H1 (cell line): ENCODE measurements around the gene HTATIP2. TPM values are rescaled to one million over a fixed set of nuclear protein-coding genes. Genes with fewer than 3 reads are reported as not detected.

Experiments
- CTCF ChIA-PET: fragments of 300-600 bp; sonication (Branson Sonifier 250); formaldehyde crosslinking; loops from one replicate; lab custom pipeline; 2021; ENCODE audit not compliant: partially characterized antibody; lab: Charles Lee
- POLR2A ChIA-PET: fragments of 300-600 bp; sonication (Branson Sonifier 250); formaldehyde crosslinking; loops from one replicate; lab custom pipeline; 2021; ENCODE audit warnings: inconsistent platforms; ENCODE audit not compliant: partially characterized antibody; lab: Charles Lee
- DNase-seq, 2 experiments: peaks; one replicate each; pipeline versions ENCODE4 v3.0.0 to v3.0.0-alpha.2; 2010 to 2022; ENCODE audit warnings: low spot score in 2 of 2, low read depth in 1 of 2, mixed read lengths in 1 of 2
- FAIRE-seq: peaks from 2 replicates; lab custom pipeline; 2011; peaks lifted over from hg19 to GRCh38; lab: Jason Lieb, UNC
- H2AFZ ChIP-seq: 2 replicates; pipeline ENCODE4 v1.8.1; 2012; ENCODE audit warnings: low read length, inconsistent platforms
- H2AK5ac ChIP-seq: 2 replicates; pipeline ENCODE4 v1.6.1; 2013; ENCODE audit warnings: low read depth, low read length
- H2BK120ac ChIP-seq: replicated peaks from 2 replicates; pipeline ENCODE3; 2013; ENCODE audit warnings: low read depth, low read length, inconsistent platforms
- H2BK12ac ChIP-seq: 2 replicates; pipeline ENCODE4 v1.6.1; 2013; ENCODE audit warnings: low read depth, low read length
- H2BK15ac ChIP-seq: 2 replicates; pipeline ENCODE4 v1.6.1; 2013; ENCODE audit warnings: low read length
- H2BK20ac ChIP-seq: 2 replicates; pipeline ENCODE4 v1.6.1; 2013; ENCODE audit warnings: low read length
- H2BK5ac ChIP-seq: 2 replicates; pipeline ENCODE4 v1.6.1; 2013; ENCODE audit warnings: low read depth, low read length
- H3K14ac ChIP-seq: 2 replicates; pipeline ENCODE4 v1.6.1; 2013; ENCODE audit warnings: inconsistent platforms; ENCODE audit not compliant: insufficient read length
- H3K18ac ChIP-seq: 2 replicates; pipeline ENCODE4 v1.6.1; 2013; ENCODE audit warnings: low read length; ENCODE audit errors: extremely low read depth
- H3K23ac ChIP-seq: 2 replicates; pipeline ENCODE4 v1.6.1; 2013; ENCODE audit warnings: inconsistent platforms; ENCODE audit not compliant: insufficient read length
- H3K23me2 ChIP-seq: 2 replicates; pipeline ENCODE4 v1.6.1; 2013; ENCODE audit warnings: low read depth, low read length
- H3K27ac ChIP-seq: 2 replicates; pipeline ENCODE4 v1.6.1; 2011; ENCODE audit warnings: low read depth, low read length, inconsistent platforms
- H3K27me3 ChIP-seq, 4 experiments: replicated peaks in 1 of 4; 1 replicate in 1 of 4; 2 replicates in 3 of 4; pipeline versions ENCODE4 v1.6.1 to v1.8.1; 2011 to 2013; ENCODE audit warnings: low read length in 3 of 4, mild to moderate bottlenecking in 3 of 4, inconsistent platforms in 2 of 4, mixed read lengths in 2 of 4, moderate library complexity in 1 of 4; ENCODE audit not compliant: control insufficient read depth in 3 of 4, insufficient read depth in 3 of 4; ENCODE audit errors: extremely low read depth in 1 of 4
- H3K36me3 ChIP-seq, 4 experiments: 2 replicates each; pipeline versions ENCODE4 v1.6.1 to v1.8.1; 2011 to 2013; ENCODE audit warnings: mild to moderate bottlenecking in 4 of 4, low read length in 3 of 4, moderate library complexity in 2 of 4, control low read depth in 1 of 4, inconsistent platforms in 1 of 4; ENCODE audit not compliant: insufficient read depth in 4 of 4, control insufficient read depth in 2 of 4
- H3K4ac ChIP-seq: replicated peaks from 2 replicates; pipeline ENCODE3; 2013; ENCODE audit warnings: low read length, low read depth, mixed read lengths, inconsistent platforms; ENCODE audit not compliant: insufficient read length
- H3K4me1 ChIP-seq, 4 experiments: replicated peaks in 1 of 4; 1 replicate in 1 of 4; 2 replicates in 3 of 4; pipeline versions ENCODE4 v1.6.1 to v1.8.1; 2011 to 2013; ENCODE audit warnings: low read length in 3 of 4, inconsistent platforms in 2 of 4, mixed read lengths in 1 of 4; ENCODE audit not compliant: insufficient read depth in 4 of 4, control insufficient read depth in 3 of 4
- H3K4me2 ChIP-seq, 2 experiments: 2 replicates each; pipeline versions ENCODE4 v1.6.1 to v1.8.1; 2011 to 2013; ENCODE audit warnings: low read depth in 2 of 2, low read length in 2 of 2, control low read depth in 1 of 2, inconsistent platforms in 1 of 2, mild to moderate bottlenecking in 1 of 2; ENCODE audit not compliant: insufficient read depth in 1 of 2
- H3K4me3 ChIP-seq, 4 experiments: fragments of 200-600, 300-600 bp in 1 of 4; sonication (generic), shearing (Covaris generic), sonication (Bioruptor Twin) in 1 of 4; 2 replicates each; pipeline versions ENCODE4 v1.5.1 to v1.8.1; 2011 to 2016; ENCODE audit warnings: low read length in 4 of 4, low read depth in 3 of 4, control low read depth in 2 of 4, inconsistent platforms in 2 of 4, mild to moderate bottlenecking in 2 of 4, mixed read lengths in 1 of 4, moderate library complexity in 1 of 4; ENCODE audit not compliant: insufficient read depth in 2 of 4; ENCODE audit errors: extremely low read depth in 1 of 4
- H3K56ac ChIP-seq: replicated peaks from 2 replicates; pipeline ENCODE3; 2013; ENCODE audit warnings: low read depth, mild to moderate bottlenecking, mixed read lengths, low read length, inconsistent platforms; ENCODE audit not compliant: insufficient read length
- H3K79me1 ChIP-seq: 2 replicates; pipeline ENCODE4 v1.6.1; 2013; ENCODE audit warnings: low read depth, low read length, control low read depth
- H3K79me2 ChIP-seq, 2 experiments: 2 replicates each; pipeline versions ENCODE4 v1.6.1 to v1.8.1; 2012 to 2013; ENCODE audit warnings: low read length in 2 of 2, mild to moderate bottlenecking in 2 of 2, inconsistent platforms in 1 of 2; ENCODE audit not compliant: insufficient read depth in 2 of 2, control insufficient read depth in 1 of 2
- H3K9ac ChIP-seq, 4 experiments: replicated peaks in 1 of 4; 1 replicate in 1 of 4; 2 replicates in 3 of 4; pipeline versions ENCODE4 v1.6.1 to v1.8.1; 2011 to 2013; ENCODE audit warnings: low read depth in 3 of 4, low read length in 3 of 4, control low read depth in 2 of 4, mild to moderate bottlenecking in 2 of 4, moderate library complexity in 2 of 4, inconsistent platforms in 1 of 4; ENCODE audit errors: extremely low read depth in 1 of 4
- H3K9me3 ChIP-seq, 2 experiments: 2 replicates each; pipeline versions ENCODE4 v1.6.1 to v1.8.1; 2012 to 2013; ENCODE audit warnings: mild to moderate bottlenecking in 2 of 2, moderate library complexity in 2 of 2, control low read depth in 1 of 2, inconsistent platforms in 1 of 2, low read depth in 1 of 2, low read length in 1 of 2, mixed read lengths in 1 of 2; ENCODE audit not compliant: insufficient read depth in 2 of 2
- H4K20me1 ChIP-seq, 2 experiments: replicated peaks in 1 of 2; 2 replicates each; pipeline versions ENCODE3 to v1.8.1; 2011 to 2013; ENCODE audit warnings: inconsistent platforms in 2 of 2, low read length in 2 of 2, mild to moderate bottlenecking in 1 of 2; ENCODE audit not compliant: insufficient read depth in 2 of 2, control insufficient read depth in 1 of 2
- H4K5ac ChIP-seq: 2 replicates; pipeline ENCODE4 v1.6.1; 2013; ENCODE audit warnings: low read length, low read depth, mixed read lengths, inconsistent platforms; ENCODE audit not compliant: insufficient read length
- H4K8ac ChIP-seq: 2 replicates; pipeline ENCODE4 v1.8.0; 2013; ENCODE audit warnings: mild to moderate bottlenecking, moderate library complexity, low read length, inconsistent platforms; ENCODE audit not compliant: insufficient read depth; ENCODE audit errors: extremely low read depth
- H4K91ac ChIP-seq: replicated peaks from 2 replicates; pipeline ENCODE3; 2013; ENCODE audit warnings: low read length, mixed read lengths, inconsistent platforms; ENCODE audit not compliant: insufficient read length
- CHD2 ChIP-seq: IDR thresholded peaks from 2 replicates; pipeline ENCODE4 v1.6.1; 2012; ENCODE audit warnings: low read length, improper control_type of control experiment
- HDAC2 ChIP-seq, 2 experiments: fragments of 300-600 bp in 1 of 2; sonication (generic) in 1 of 2; IDR thresholded peaks; 2 replicates each; pipeline ENCODE4 v1.6.1; 2011 to 2012; ENCODE audit warnings: low read depth in 2 of 2, low read length in 2 of 2, mild to moderate bottlenecking in 2 of 2, moderate library complexity in 2 of 2, borderline replicate concordance in 1 of 2, inconsistent platforms in 1 of 2
- KDM1A ChIP-seq: fragments of 200-600, 300-600 bp; sonication (generic); IDR thresholded peaks from 2 replicates; pipeline ENCODE4 v1.7.1; 2016; ENCODE audit warnings: mild to moderate bottlenecking, low read length, borderline replicate concordance
- PHF8 ChIP-seq: fragments of 200-600 bp; sonication (generic); conservative IDR thresholded peaks from 2 replicates; pipeline ENCODE4 v1.7.1; 2012; ENCODE audit warnings: low read depth, mild to moderate bottlenecking, inconsistent platforms, low read length, moderate library complexity
- RBBP5 ChIP-seq: IDR thresholded peaks from 2 replicates; pipeline ENCODE4 v1.7.1; 2012; ENCODE audit warnings: low read depth, mild to moderate bottlenecking, inconsistent platforms, low read length, moderate library complexity, borderline replicate concordance
- SIRT6 ChIP-seq: IDR thresholded peaks from one replicate; pipeline ENCODE4 v1.7.1; 2012; ENCODE audit warnings: low read length, inconsistent platforms
- SP2 ChIP-seq: IDR thresholded peaks from 2 replicates; pipeline ENCODE4 v1.6.1; 2012; ENCODE audit warnings: mild to moderate bottlenecking, low read length, inconsistent platforms
- SP4 ChIP-seq: IDR thresholded peaks from 2 replicates; pipeline ENCODE4 v1.6.1; 2012; ENCODE audit warnings: low read length, inconsistent platforms
- SUZ12 ChIP-seq: fragments of 200-600 bp; sonication (generic); IDR thresholded peaks from 2 replicates; pipeline ENCODE4 v1.6.1; 2012; ENCODE audit warnings: mild to moderate bottlenecking, inconsistent platforms, low read length, moderate library complexity, mixed read lengths
- TBP ChIP-seq: IDR thresholded peaks from 2 replicates; pipeline ENCODE4 v1.6.1; 2011; ENCODE audit warnings: low read depth, low read length, improper control_type of control experiment
- polyA plus RNA-seq, 7 experiments: library from polyadenylated mRNA; depleted of rRNA in 3 of 7; stranded (reverse) in 5 of 7; unstranded in 2 of 7; fragments of >200 nt in 5 of 7; fragments of 200-250 nt in 2 of 7; gene quantifications; 1 replicate in 5 of 7; 2 replicates in 1 of 7; 4 replicates in 1 of 7; pipeline versions ENCODE4 v1.2.1 to v1.2.3, GENCODE V29; 2011 to 2013; ENCODE audit warnings: missing spikeins in 2 of 7, mixed read lengths in 2 of 7
- total RNA-seq: library from RNA; stranded (reverse); fragmentation: NEBNext Ultra II Directional; extraction: Animal tissue kit (Norgen Biotek cat#: 25700); gene quantifications from 2 replicates; pipeline ENCODE4 v1.2.1, GENCODE V29; 2021

HTATIP2 gene
- total and polyA plus RNA-seq, 2 of the 8 experiments (the other 6 are each of a cell fraction or from before 2014, with no cell fraction given), result 22.6 to 33.1 TPM

- H2BK120ac ChIP-seq, result no peak overlapping the region
- H3K4me3 ChIP-seq, result no peak overlapping the region
- H3K9me3 ChIP-seq, result no peaks in the 10 kb centered on the region
- no peak overlapping the region for H3K27ac ChIP-seq
- peaks cover 0 to 36% (median 12%) of the 10 kb centered on the region in 4 experiments; a peak in 5 of 8 replicates for H3K36me3 ChIP-seq
- H2BK5ac ChIP-seq, result no peak overlapping the region
- no peak overlapping the region for H4K5ac ChIP-seq
- H3K9ac ChIP-seq, result no peak overlapping the region
- H3K18ac ChIP-seq, result no peak overlapping the region
- DNase-seq (no peak), FAIRE-seq (no peak)
- H4K8ac ChIP-seq, result no peak overlapping the region
- H3K79me2 ChIP-seq, result no peaks in the 10 kb centered on the region
- no peak overlapping the region for H3K23ac ChIP-seq
- no peak overlapping the region for H2BK12ac ChIP-seq
- H4K20me1 ChIP-seq, result no peaks in the 10 kb centered on the region
- no peak overlapping the region for H3K4me2 ChIP-seq
- H2AFZ ChIP-seq, result no peak overlapping the region
- H3K4ac ChIP-seq, result no peak overlapping the region
- no peak overlapping the region for H2AK5ac ChIP-seq
- H3K14ac ChIP-seq, result no peak overlapping the region
- H3K79me1 ChIP-seq, result no peaks in the 10 kb centered on the region
- no peak overlapping the region for H2BK15ac ChIP-seq
- H4K91ac ChIP-seq, result no peak overlapping the region
- H3K27me3 ChIP-seq, result no peaks in the 10 kb centered on the region
- no peak overlapping the region for H2BK20ac ChIP-seq
- ChIA-PET POLR2A (no interaction called here), CTCF (interaction anchor here (1.0 kb wide), 1 partner anchor 9 kb away, joined by 3 read pairs; no protein-coding TSS in a partner anchor)
- H3K56ac ChIP-seq, result no peak overlapping the region
- no peak for TF ChIP-seq TBP
- no peak for TF ChIP-seq PHF8
- TF ChIP-seq SUZ12, result no peak
- TF ChIP-seq RBBP5, result no peak
- no peak for TF ChIP-seq CHD2
- TF ChIP-seq SIRT6, result no peak
- TF ChIP-seq SP4, result no peak
- no peak for TF ChIP-seq HDAC2 (IDR thresholded peaks at IDR 0.05; ENCODE audit: borderline replicate concordance in 1 of 2, low read depth in 2 of 2, low read length in 2 of 2)
- TF ChIP-seq SP2, result no peak
- no peak for TF ChIP-seq KDM1A
- H3K4me1 ChIP-seq, result no peaks in the 10 kb centered on the region
- H3K23me2 ChIP-seq, result no peaks in the 10 kb centered on the region
Measured at GRCh38 chr11:20406484-20406883, 43.0 kb downstream of the HTATIP2 start.
